NB4 (cell line): ENCODE measurements around the gene KIF2C.
"Not testable (repeated sequence)": the region's sequence is repeated elsewhere in the genome, so short reads cannot be mapped to it uniquely, and the experiment has no call there.

Experiments
- DNase-seq: peaks from one replicate; pipeline ENCODE4 v3.0.0; 2010; ENCODE audit warnings: low read depth
- H3K4me3 ChIP-seq: one replicate; pipeline ENCODE4 v1.5.1; 2011; ENCODE audit warnings: mild to moderate bottlenecking, low read depth, low read length, moderate library complexity
- CTCF ChIP-seq: IDR thresholded peaks from one replicate; pipeline ENCODE4 v1.5.1; 2012; ENCODE audit warnings: low read depth, low read length
- MAX ChIP-seq: IDR thresholded peaks from 2 replicates; pipeline ENCODE4 v1.6.1; 2011; ENCODE audit warnings: low read depth, low read length
- MYC ChIP-seq: IDR thresholded peaks from 2 replicates; pipeline ENCODE4 v1.6.1; 2011; ENCODE audit warnings: low read depth, low read length
- POLR2A ChIP-seq: IDR thresholded peaks from 2 replicates; pipeline ENCODE4 v1.6.1; 2011; ENCODE audit warnings: mild to moderate bottlenecking; ENCODE audit not compliant: insufficient read length; ENCODE audit errors: extremely low read depth

KIF2C gene

GRCh38 chr1:44696789-44697345 is 42.8 kb upstream of the KIF2C start:
- peak; percentile 39 for DNase-seq
- H3K4me3 ChIP-seq = no peak overlapping the region
- no peak for TF ChIP-seq MAX

DNA sequence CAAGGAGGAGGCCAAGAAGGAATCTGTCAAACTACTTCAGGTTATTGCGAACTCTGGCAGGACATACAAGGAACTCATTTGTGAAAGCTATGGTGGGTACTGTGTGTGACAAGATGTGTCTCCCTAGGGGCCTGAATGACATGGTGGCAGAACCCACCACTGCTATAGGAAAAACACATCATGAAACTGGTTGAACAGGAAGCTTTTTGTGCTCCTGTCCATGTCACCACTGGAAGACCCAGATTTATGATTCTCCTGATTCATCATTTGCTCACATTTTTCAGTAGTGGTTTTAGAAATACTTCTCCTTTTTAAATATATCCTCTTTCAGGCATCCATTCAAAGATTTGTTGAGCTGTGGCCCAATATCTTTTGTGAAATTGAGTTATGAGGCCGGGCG is 41.5 kb upstream of the KIF2C start:
- no peak for TF ChIP-seq POLR2A
- H3K4me3 ChIP-seq = no peak overlapping the region
- DNase-seq = peak; percentile 29

GRCh38 chr1:44699375-44699774 is 40.3 kb upstream of the KIF2C start:
- not testable (repeated sequence) for H3K4me3 ChIP-seq, DNase-seq

- no peak overlapping the region for H3K4me3 ChIP-seq
- TF ChIP-seq MAX = no peak
- no peak for TF ChIP-seq POLR2A
- TF ChIP-seq MYC = no peak
- no peak for TF ChIP-seq CTCF
- DNase-seq = no peak
These were observed 39.1 kb upstream of the KIF2C start for GRCh38 chr1:44700573-44700972.

GRCh38 chr1:44701141-44701573 is 38.5 kb upstream of the KIF2C start:
- DNase-seq = no peak
- TF ChIP-seq POLR2A (no peak), CTCF (no peak), MYC (no peak), MAX (no peak)
- H3K4me3 ChIP-seq = no peak overlapping the region

- DNase-seq = no peak
- no peak overlapping the region for H3K4me3 ChIP-seq
- TF ChIP-seq MAX (no peak), MYC (no peak), CTCF (no peak), POLR2A (no peak)
These were observed 34.2 kb upstream of the KIF2C start for GRCh38 chr1:44705470-44705869.

DNA sequence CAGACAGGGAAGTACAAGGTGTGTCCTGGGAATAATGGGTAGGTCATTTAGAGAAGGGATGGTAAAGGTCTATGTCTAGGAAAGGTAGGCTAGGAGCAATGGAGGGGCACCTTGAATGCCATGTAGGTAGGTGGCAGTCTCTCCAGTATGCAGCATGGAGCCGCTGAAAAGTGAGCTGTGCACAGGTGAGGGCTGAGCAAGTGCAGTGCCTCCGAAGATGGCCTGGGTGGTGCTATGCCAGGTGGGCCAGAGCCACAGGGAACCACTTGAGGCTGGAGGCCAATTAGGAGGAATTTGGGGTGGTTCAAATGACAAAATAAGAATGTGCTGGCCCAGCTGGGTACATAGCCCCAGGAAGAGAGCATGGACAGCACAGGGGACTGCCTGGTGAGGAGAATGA is 33.7 kb upstream of the KIF2C start:
- H3K4me3 ChIP-seq = no peak overlapping the region
- DNase-seq = no peak
- no peak for TF ChIP-seq MAX
- no peak for TF ChIP-seq CTCF
